HL-60 (cell line): Measurements from ENCODE around the gene DHX29.

Experiments
- CTCF ChIP-seq: IDR thresholded peaks from one replicate; pipeline ENCODE4 v1.5.1; 2011; ENCODE audit warnings: low read length, control low read depth, inconsistent platforms; ENCODE audit not compliant: insufficient read depth
- GABPA ChIP-seq: IDR thresholded peaks from 2 replicates; pipeline ENCODE4 v1.6.1; 2012; ENCODE audit warnings: low read depth
- POLR2AphosphoS5 ChIP-seq: IDR thresholded peaks from 2 replicates; pipeline ENCODE4 v1.6.1; 2012; ENCODE audit warnings: low read depth
- REST ChIP-seq: IDR thresholded peaks from 2 replicates; pipeline ENCODE4 v1.6.1; 2012; ENCODE audit warnings: low read depth; ENCODE audit not compliant: insufficient replicate concordance
- SPI1 ChIP-seq: IDR thresholded peaks from 2 replicates; pipeline ENCODE4 v1.6.1; 2012; ENCODE audit warnings: low read depth, mild to moderate bottlenecking, borderline replicate concordance

GRCh38 chr5:55258339-55258738, 49.2 kb downstream of the DHX29 start:
- no peak for TF ChIP-seq CTCF
- no peak for TF ChIP-seq POLR2AphosphoS5
- no peak for TF ChIP-seq SPI1
- TF ChIP-seq REST: no peak
- no peak for TF ChIP-seq GABPA
